A673 (cell line): Measurements from ENCODE around the gene PPHLN1. TPM values are rescaled to one million over a fixed set of nuclear protein-coding genes. Genes with fewer than 3 reads are reported as not detected.
A peak's percentile ranks its signal among the peaks of the same experiment; 100 is the strongest.

Source experiments
- BruUV-seq: library from RNA; stranded (reverse); fragments of 400-500 nt; replicated peaks from 2 replicates; lab custom pipeline; 2021; lab: Mats Ljungman, UMichigan
- CTCF ChIA-PET: fragments of 300-600 bp; sonication (Branson Sonifier 250); formaldehyde crosslinking; loops from one replicate; lab custom pipeline; 2022; ENCODE audit warnings: antibody characterized with exemption; lab: Charles Lee
- POLR2A ChIA-PET: fragments of 300-600 bp; sonication (Branson Sonifier 250); formaldehyde crosslinking; loops from one replicate; lab custom pipeline; 2022; ENCODE audit warnings: antibody characterized with exemption; ENCODE audit not compliant: low non-redundant PET; lab: Charles Lee
- DNase-seq: peaks from one replicate; pipeline ENCODE4 v3.0.0-alpha.2; 2015; ENCODE audit warnings: low spot score
- H3K27ac ChIP-seq: fragments of 200-600 bp; sonication (generic); 2 replicates; pipeline ENCODE4 v1.5.1; 2016; ENCODE audit warnings: mixed run types, low read depth, mild to moderate bottlenecking, mixed read lengths, antibody characterized with exemption, low read length; ENCODE audit not compliant: poor library complexity, severe bottlenecking
- H3K27me3 ChIP-seq: fragments of 200-600 bp; sonication (generic); replicated peaks from 2 replicates; pipeline ENCODE4 v1.6.1; 2017; ENCODE audit warnings: mixed run types, low read depth, mild to moderate bottlenecking, mixed read lengths, antibody characterized with exemption, low read length; ENCODE audit not compliant: insufficient read depth, poor library complexity
- H3K36me3 ChIP-seq: fragments of 200-600 bp; sonication (generic); 2 replicates; pipeline ENCODE4 v1.6.1; 2016; ENCODE audit warnings: mixed run types, mild to moderate bottlenecking, mixed read lengths, antibody characterized with exemption, low read length; ENCODE audit not compliant: insufficient read depth, poor library complexity, severe bottlenecking
- H3K4me1 ChIP-seq: fragments of 200-600 bp; sonication (generic); 2 replicates; pipeline ENCODE4 v1.6.1; 2017; ENCODE audit warnings: mixed run types, mild to moderate bottlenecking, mixed read lengths, antibody characterized with exemption, low read length; ENCODE audit not compliant: insufficient read depth, poor library complexity, severe bottlenecking
- H3K4me3 ChIP-seq: fragments of 200-600 bp; sonication (generic); 2 replicates; pipeline ENCODE4 v1.5.1; 2016; ENCODE audit warnings: low read depth, mixed run types, mild to moderate bottlenecking, mixed read lengths, low read length; ENCODE audit not compliant: poor library complexity, severe bottlenecking
- H3K9me3 ChIP-seq: fragments of 200-600 bp; sonication (generic); 2 replicates; pipeline ENCODE4 v1.6.1; 2016; ENCODE audit warnings: mixed run types, low read depth, mild to moderate bottlenecking, mixed read lengths, antibody characterized with exemption, low read length; ENCODE audit not compliant: poor library complexity, severe bottlenecking
- CTCF ChIP-seq: fragments of 300-800, 200-600 bp; sonication (generic); conservative IDR thresholded peaks from 2 replicates; pipeline ENCODE4 v1.5.1; 2017; ENCODE audit warnings: low read depth, mild to moderate bottlenecking, antibody characterized with exemption, low read length, moderate library complexity, mixed read lengths
- EZH2 ChIP-seq: fragments of 200-600 bp; sonication (generic); IDR thresholded peaks from 2 replicates; pipeline ENCODE4 v1.6.1; 2017; ENCODE audit warnings: borderline replicate concordance, low read depth, mild to moderate bottlenecking, mixed read lengths, antibody characterized with exemption, low read length; ENCODE audit not compliant: poor library complexity, severe bottlenecking
- intact Hi-C: fragments of 100-400 bp; cut with micrococcal nuclease; formaldehyde crosslinking; loops from one replicate; pipeline ENCODE4 v1.10.0; 2022; ENCODE audit not compliant: unreplicated experiment
- total RNA-seq: library from RNA; stranded (reverse); gene quantifications from 2 replicates; pipeline ENCODE4 v1.2.3, GENCODE V29; 2021

The PPHLN1 gene
- total RNA-seq, 1 experiment from 2014 or later = 90.1 TPM

GRCh38 chr12:42332301-42333285, 6.6 kb downstream of the PPHLN1 start:
- ChIA-PET CTCF (interaction anchor here (0.9 kb wide), 1 partner anchor 202 kb away, joined by 4 read pairs; no protein-coding TSS in a partner anchor), POLR2A (interaction anchor here (0.7 kb wide), 1 partner anchor 427 kb away, joined by 3 read pairs; no protein-coding TSS in a partner anchor)
- TF ChIP-seq EZH2 (no peak), CTCF (peak; percentile 70)
- Histone ChIP-seq H3K4me3 (no peak overlapping the region), H3K27ac (no peak overlapping the region), H3K9me3 (no peaks in the 10 kb centered on the region), H3K36me3 (peaks cover 13% of the 10 kb centered on the region), H3K27me3 (no peaks in the 10 kb centered on the region), H3K4me1 (peaks cover 6% of the 10 kb centered on the region)
- DNase-seq = peak; percentile 70
- intact Hi-C loops = loop anchor here (1.0 to 10.0 kb wide), 2 partner anchors 308 to 1058 kb away; no protein-coding TSS in a partner anchor
- BruUV-seq = no TSS peak

- Histone ChIP-seq H3K4me3 (no peak overlapping the region), H3K27me3 (no peaks in the 10 kb centered on the region), H3K27ac (no peak overlapping the region), H3K9me3 (no peaks in the 10 kb centered on the region), H3K36me3 (peaks cover 13% of the 10 kb centered on the region), H3K4me1 (peaks cover 3% of the 10 kb centered on the region)
- TF ChIP-seq CTCF (no peak), EZH2 (no peak)
- DNase-seq = no peak
- ChIA-PET POLR2A (no interaction called here), CTCF (no interaction called here)
- intact Hi-C loops = loop anchor here (10.0 kb wide), 1 partner anchor 1061 kb away; no protein-coding TSS in a partner anchor
- BruUV-seq = no TSS peak
These were observed 10.3 kb downstream of the PPHLN1 start for GRCh38 chr12:42336286-42336685.

- H3K9me3 ChIP-seq = no peaks in the 10 kb centered on the region
- H3K27ac ChIP-seq = no peak overlapping the region
- BruUV-seq = no TSS peak
- intact Hi-C loops = loop anchor here (10.0 kb wide), 1 partner anchor 1063 kb away; no protein-coding TSS in a partner anchor
- H3K27me3 ChIP-seq = no peaks in the 10 kb centered on the region
- POLR2A ChIA-PET = no interaction called here
- no peak overlapping the region for H3K4me3 ChIP-seq
- TF ChIP-seq EZH2 = no peak
- no peak for TF ChIP-seq CTCF
- peaks cover 3% of the 10 kb centered on the region for H3K4me1 ChIP-seq
- DNase-seq = no peak
- peaks cover 13% of the 10 kb centered on the region for H3K36me3 ChIP-seq
- CTCF ChIA-PET = no interaction called here
These were observed 12.3 kb downstream of the PPHLN1 start for GRCh38 chr12:42338280-42338679.
